Lower leg skin (tissue), 3 donors: ENCODE measurements around the gene RPL26.

ENCODE experiments used
- CTCF ChIP-seq, 3 donors: fragments of 450-650 bp; IDR thresholded peaks; one replicate each; pipeline ENCODE4 v1.5.1; 2016; ENCODE audit warnings: antibody characterized with exemption in 3 of 3, mild to moderate bottlenecking in 3 of 3, moderate library complexity in 2 of 3
- POLR2A ChIP-seq, 2 donors: fragments of 450-650 bp; IDR thresholded peaks; one replicate each; pipeline ENCODE4 v1.6.1; 2016 to 2017; ENCODE audit warnings: antibody characterized with exemption in 2 of 2, mild to moderate bottlenecking in 1 of 2, moderate library complexity in 1 of 2

GRCh38 chr17:8386841-8387240, 3.8 kb upstream of the RPL26 start:
- no peak for TF ChIP-seq CTCF (IDR thresholded peaks at IDR 0.05)
- no peak for TF ChIP-seq POLR2A (IDR thresholded peaks at IDR 0.05)
